Colonic mucosa (tissue), 4 donors: Measurements from ENCODE around the gene NINJ1. TPM values are rescaled to one million over a fixed set of nuclear protein-coding genes. Genes with fewer than 3 reads are reported as not detected.
"Not testable (repeated sequence)": the region's sequence is repeated elsewhere in the genome, so short reads cannot be mapped to it uniquely, and the experiment has no call there.

Experiments used
- DNase-seq: peaks from one replicate; pipeline ENCODE4 v3.0.0-alpha.2; 2020
- H3K27ac ChIP-seq: fragments of 200-600 bp; one replicate; pipeline ENCODE4 v1.8.0; 2021
- H3K27me3 ChIP-seq: fragments of 200-600 bp; one replicate; pipeline ENCODE4 v1.8.0; 2021
- H3K36me3 ChIP-seq: fragments of 200-600 bp; one replicate; pipeline ENCODE4 v1.8.0; 2021
- H3K4me1 ChIP-seq: fragments of 200-600 bp; one replicate; pipeline ENCODE4 v1.8.0; 2021; ENCODE audit warnings: mild to moderate bottlenecking
- H3K4me3 ChIP-seq: fragments of 200-600 bp; one replicate; pipeline ENCODE4 v1.8.0; 2021
- H3K9ac ChIP-seq, 2 donors: one replicate each; pipeline ENCODE4 v1.7.0; 2013; ENCODE audit warnings: control low read depth in 2 of 2, low read depth in 2 of 2, low read length in 2 of 2
- H3K9me3 ChIP-seq: fragments of 200-600 bp; one replicate; pipeline ENCODE4 v1.8.0; 2021
- intact Hi-C: fragments of 100-400 bp; cut with DNase I; formaldehyde crosslinking; loops from one replicate; pipeline ENCODE4 v1.14.1; 2022
- total RNA-seq, 2 donors: library from RNA; stranded (reverse); fragmentation: NEBNext Ultra II Directional in 1 of 2; extraction: Animal tissue kit (Norgen Biotek cat#: 25700) in 1 of 2; gene quantifications; one replicate each; pipeline ENCODE4 v1.2.1, GENCODE V29; 2021
- TF ChIP-seq, protein P1 (sequence below): fragments of 200-600 bp; IDR thresholded peaks from one replicate; pipeline ENCODE4 v1.8.0; 2022; ENCODE audit warnings: antibody characterized with exemption, mild to moderate bottlenecking
- donor health status: healthy.
- donor health status: DM: no; HTN: no; CAD: no.
- donor health status: DM: no; HTN: no; CAD: no.

Gene NINJ1
- total RNA-seq, 2 donors from 2014 or later = 24.5 to 29.4 TPM

DNA sequence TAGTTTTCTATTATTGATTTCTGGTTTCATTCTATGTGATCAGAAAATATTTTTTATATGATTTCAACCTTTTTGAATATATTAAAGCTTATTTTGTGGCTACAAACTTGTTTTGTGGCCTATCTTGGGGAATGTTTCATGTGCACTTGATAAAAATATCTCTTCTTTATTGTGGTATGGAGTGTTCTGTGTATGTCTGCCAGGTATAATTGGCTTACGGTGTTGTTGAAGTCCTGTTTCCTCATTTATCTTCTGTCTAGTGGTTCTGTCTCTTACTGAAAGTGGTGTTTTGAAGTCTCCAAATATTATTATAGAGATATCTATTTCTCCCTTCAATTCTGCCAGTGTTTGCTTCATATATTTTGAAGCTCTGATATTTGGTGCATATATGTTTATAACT lies 28.4 kb downstream of the NINJ1 start:
- H3K4me3 ChIP-seq = no peak overlapping the region
- intact Hi-C loops = no loop called here

DNA sequence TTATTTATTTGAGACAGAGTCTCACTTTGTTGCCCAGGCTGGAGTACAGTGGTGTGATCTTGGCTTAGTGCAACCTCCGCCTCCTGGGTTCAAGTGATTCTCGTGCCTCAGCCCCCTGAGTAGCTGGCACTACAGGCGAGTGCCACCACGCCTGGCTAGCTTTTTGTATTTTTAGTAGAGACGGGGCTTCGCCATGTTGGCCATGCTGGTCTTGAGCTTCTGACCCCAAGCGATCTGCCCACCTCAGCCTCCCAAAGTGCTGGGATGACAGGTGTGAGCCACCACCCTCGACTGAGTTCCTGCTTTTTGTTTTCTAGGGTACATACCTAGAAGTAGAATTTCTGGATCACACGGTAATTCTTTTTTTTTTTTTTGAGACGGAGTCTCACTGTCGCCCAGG lies 33.0 kb downstream of the NINJ1 start:
- H3K27ac ChIP-seq, H3K27me3 ChIP-seq, intact Hi-C loops, H3K36me3 ChIP-seq, H3K4me3 ChIP-seq, H3K9ac ChIP-seq, DNase-seq, H3K9me3 ChIP-seq, H3K4me1 ChIP-seq: not testable (repeated sequence)

More for the DNA sequence above, 28.4 kb downstream of the NINJ1 start:
- TF ChIP-seq, protein P1, sequence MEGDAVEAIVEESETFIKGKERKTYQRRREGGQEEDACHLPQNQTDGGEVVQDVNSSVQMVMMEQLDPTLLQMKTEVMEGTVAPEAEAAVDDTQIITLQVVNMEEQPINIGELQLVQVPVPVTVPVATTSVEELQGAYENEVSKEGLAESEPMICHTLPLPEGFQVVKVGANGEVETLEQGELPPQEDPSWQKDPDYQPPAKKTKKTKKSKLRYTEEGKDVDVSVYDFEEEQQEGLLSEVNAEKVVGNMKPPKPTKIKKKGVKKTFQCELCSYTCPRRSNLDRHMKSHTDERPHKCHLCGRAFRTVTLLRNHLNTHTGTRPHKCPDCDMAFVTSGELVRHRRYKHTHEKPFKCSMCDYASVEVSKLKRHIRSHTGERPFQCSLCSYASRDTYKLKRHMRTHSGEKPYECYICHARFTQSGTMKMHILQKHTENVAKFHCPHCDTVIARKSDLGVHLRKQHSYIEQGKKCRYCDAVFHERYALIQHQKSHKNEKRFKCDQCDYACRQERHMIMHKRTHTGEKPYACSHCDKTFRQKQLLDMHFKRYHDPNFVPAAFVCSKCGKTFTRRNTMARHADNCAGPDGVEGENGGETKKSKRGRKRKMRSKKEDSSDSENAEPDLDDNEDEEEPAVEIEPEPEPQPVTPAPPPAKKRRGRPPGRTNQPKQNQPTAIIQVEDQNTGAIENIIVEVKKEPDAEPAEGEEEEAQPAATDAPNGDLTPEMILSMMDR = no peak
- H3K36me3 ChIP-seq = no peaks in the 10 kb centered on the region
- no peak overlapping the region for H3K9ac ChIP-seq
- H3K27me3 ChIP-seq = no peaks in the 10 kb centered on the region
- no peaks in the 10 kb centered on the region for H3K4me1 ChIP-seq
- H3K27ac ChIP-seq = no peak overlapping the region
- no peaks in the 10 kb centered on the region for H3K9me3 ChIP-seq
- DNase-seq = no peak

DNA sequence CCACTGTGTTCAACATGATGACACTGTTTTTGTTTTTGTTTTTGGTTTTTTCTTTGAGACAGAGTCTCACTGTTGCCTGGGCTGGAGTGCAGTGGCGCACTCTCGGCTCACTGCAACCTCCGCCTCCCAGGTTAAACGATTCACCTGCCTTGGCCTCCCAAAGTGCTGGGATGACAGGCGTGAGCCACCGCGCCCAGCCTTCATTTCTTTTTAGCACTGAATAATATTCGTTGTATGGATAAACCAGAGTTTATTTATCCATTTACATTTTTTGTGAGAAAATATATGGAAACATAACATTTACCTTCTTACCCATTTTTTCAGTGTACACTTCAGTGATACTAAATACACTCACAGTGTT lies 33.8 kb downstream of the NINJ1 start:
- no peak overlapping the region for H3K27ac ChIP-seq
- no peak for DNase-seq
- intact Hi-C loops = no loop called here

DNA sequence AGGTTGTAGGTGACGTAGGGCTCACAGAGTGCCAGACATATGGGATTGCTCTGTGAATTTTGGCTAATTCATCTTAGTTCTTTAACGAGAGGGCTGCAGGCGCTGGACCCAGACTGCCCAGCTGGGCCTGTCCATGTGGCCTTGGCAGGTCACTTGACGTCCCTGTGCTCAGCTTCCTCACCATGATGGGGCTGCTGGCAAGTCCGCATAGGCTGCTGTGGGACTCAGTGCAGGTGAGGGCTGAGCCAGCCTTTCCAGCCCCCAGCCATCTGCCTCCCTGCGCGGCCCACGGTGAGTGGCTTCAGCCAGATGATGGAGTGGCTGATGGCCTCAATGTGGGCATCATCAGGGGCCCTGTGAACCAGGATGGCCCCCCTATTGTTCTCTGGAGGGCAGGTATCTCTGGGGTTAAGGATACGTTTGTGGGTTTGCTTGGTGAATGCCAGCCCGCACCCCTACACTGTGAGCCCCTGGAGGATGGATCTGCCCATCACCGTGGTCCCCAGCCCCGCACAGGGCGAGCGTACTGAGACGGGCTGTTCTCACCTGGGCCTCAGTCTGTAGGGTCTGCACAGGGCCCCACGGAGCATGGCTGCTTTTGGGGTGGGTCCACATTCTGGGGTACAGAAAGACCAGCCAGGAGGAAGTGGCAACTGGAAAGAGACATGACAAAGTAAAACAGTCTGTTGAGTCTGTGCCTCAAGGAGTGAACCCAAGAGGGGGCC lies 34.3 kb downstream of the NINJ1 start:
- no peak for DNase-seq
- intact Hi-C loops = no loop called here
- H3K4me1 ChIP-seq = peaks cover 8% of the 10 kb centered on the region
- H3K27ac ChIP-seq = no peak overlapping the region
- no peaks in the 10 kb centered on the region for H3K9me3 ChIP-seq
- H3K36me3 ChIP-seq = no peaks in the 10 kb centered on the region
- no peak overlapping the region for H3K9ac ChIP-seq
- H3K4me3 ChIP-seq = no peak overlapping the region
- TF ChIP-seq, protein P1 = no peak
- no peaks in the 10 kb centered on the region for H3K27me3 ChIP-seq

More for the DNA sequence above, 33.8 kb downstream of the NINJ1 start:
- H3K27me3 ChIP-seq = no peaks in the 10 kb centered on the region
- H3K4me3 ChIP-seq = no peak overlapping the region
- peaks cover 8% of the 10 kb centered on the region for H3K4me1 ChIP-seq
- H3K36me3 ChIP-seq = no peaks in the 10 kb centered on the region
- H3K9ac ChIP-seq = no peak overlapping the region
- H3K9me3 ChIP-seq = no peaks in the 10 kb centered on the region
- TF ChIP-seq, protein P1 = no peak

DNA sequence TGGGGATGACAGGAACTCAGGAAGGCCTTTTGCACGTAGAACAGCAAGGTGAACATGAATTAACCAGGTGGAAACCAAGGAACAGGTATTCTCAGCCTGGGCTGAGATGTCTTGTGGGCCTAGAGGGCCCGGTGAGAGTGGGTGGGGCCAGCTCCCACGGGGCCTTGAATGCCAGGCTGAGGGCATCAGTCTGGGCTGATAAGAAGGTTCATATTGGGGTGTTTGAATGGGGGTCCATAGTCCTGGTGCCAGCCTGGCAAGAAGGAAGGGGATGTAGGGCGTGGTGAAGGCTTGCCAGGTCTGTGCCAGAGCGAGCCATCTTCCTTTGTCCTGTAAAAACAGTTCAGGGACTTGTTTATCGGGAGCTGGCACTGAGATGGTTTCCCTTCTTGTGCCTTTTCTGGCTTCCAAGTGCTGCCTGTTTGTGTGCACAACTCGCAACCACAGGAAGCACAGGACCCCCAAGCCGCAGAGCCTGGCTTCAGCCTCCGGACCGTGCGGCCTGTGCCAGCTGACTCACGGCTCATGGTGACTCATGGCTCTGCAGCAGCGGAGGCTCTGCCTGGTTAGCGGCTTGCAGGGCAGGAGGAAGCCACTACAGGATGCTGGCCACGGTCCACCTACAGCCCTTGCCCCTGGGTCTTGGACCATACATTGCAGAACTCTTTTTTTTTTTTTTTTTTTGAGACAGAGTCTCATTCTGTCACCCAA lies 35.7 kb downstream of the NINJ1 start:
- intact Hi-C loops = no loop called here
- H3K9ac ChIP-seq = peak overlapping the region; percentile 62 to 93

More for the DNA sequence above, 35.7 kb downstream of the NINJ1 start:
- H3K27ac ChIP-seq = peak overlapping the region; percentile 91
- TF ChIP-seq, protein P1 = no peak
- peaks cover 8% of the 10 kb centered on the region for H3K4me1 ChIP-seq
- no peaks in the 10 kb centered on the region for H3K27me3 ChIP-seq
- H3K36me3 ChIP-seq = no peaks in the 10 kb centered on the region
- H3K9me3 ChIP-seq = no peaks in the 10 kb centered on the region
- peak; percentile 72 for DNase-seq
- no peak overlapping the region for H3K4me3 ChIP-seq
